K562 (cell line): ENCODE results near the gene CTSD. TPM values are rescaled to one million over a fixed set of nuclear protein-coding genes. Genes with fewer than 3 reads are reported as not detected.
A peak's percentile ranks its signal among the peaks of the same experiment; 100 is the strongest.

ENCODE experiments used
- ATAC-seq: fragments of 200-7000 bp; cut with Tn5 transposase; 3 replicates; pipeline ENCODE4 v1.9.1; 2020; ENCODE audit warnings: moderate library complexity
- BruUV-seq: library from RNA; stranded (reverse); fragments of 400-500 nt; replicated peaks from 2 replicates; lab custom pipeline; 2021; lab: Mats Ljungman, UMichigan
- CTCF ChIA-PET: fragments of 300-600 bp; formaldehyde crosslinking; extraction: SDS; loops from one replicate; lab custom pipeline; 2021; ENCODE audit warnings: low intra/inter-chr PET ratio; lab: Yijun Ruan, JAX
- POLR2A ChIA-PET: fragments of 300-600, 350-650 bp; sonication (Branson Sonifier 250); formaldehyde crosslinking; extraction: SDS; loops from one replicate; lab custom pipeline; 2021; ENCODE audit warnings: antibody characterized with exemption, inconsistent platforms; lab: Yijun Ruan, JAX
- DNase-seq, 4 experiments: peaks; one replicate each; pipeline versions ENCODE4 v3.0.0 to v3.0.0-alpha.2; 2011 to 2018; ENCODE audit warnings: low spot score in 3 of 4, mixed read lengths in 3 of 4; ENCODE audit errors: extremely low read depth in 1 of 4
- FAIRE-seq: peaks from 2 replicates; lab custom pipeline; 2011; peaks lifted over from hg19 to GRCh38; lab: Jason Lieb, UNC
- H2AFZ ChIP-seq: 2 replicates; pipeline ENCODE4 v1.6.0; 2011; ENCODE audit warnings: low read depth, low read length, control low read depth, inconsistent platforms
- H3K27ac ChIP-seq: fragments of 200-600 bp; 3 replicates; pipeline ENCODE4 v1.8.0; 2011; ENCODE audit warnings: low read depth, mild to moderate bottlenecking, control low read depth, inconsistent platforms, low read length, moderate library complexity, mixed read lengths; ENCODE audit errors: extremely low read depth
- H3K27me3 ChIP-seq, 2 experiments: fragments of 300-600 bp in 1 of 2; 2 replicates in 1 of 2; 3 replicates in 1 of 2; pipeline versions ENCODE4 v1.6.0 to v1.8.0; 2011; ENCODE audit warnings: inconsistent platforms in 2 of 2, low read length in 2 of 2, mild to moderate bottlenecking in 1 of 2, mixed read lengths in 1 of 2, moderate library complexity in 1 of 2; ENCODE audit not compliant: control insufficient read depth in 2 of 2, insufficient read depth in 2 of 2
- H3K36me3 ChIP-seq: fragments of 300-600 bp; 3 replicates; pipeline ENCODE4 v1.8.0; 2011; ENCODE audit warnings: mild to moderate bottlenecking, low read length, inconsistent platforms; ENCODE audit not compliant: control insufficient read depth, insufficient read depth
- H3K4me1 ChIP-seq, 2 experiments: fragments of 200-600 bp in 1 of 2; replicated peaks in 1 of 2; 2 replicates in 1 of 2; 3 replicates in 1 of 2; pipeline versions ENCODE4 v1.5.1 to v1.8.0; 2011; ENCODE audit warnings: inconsistent platforms in 2 of 2, low read length in 2 of 2, mild to moderate bottlenecking in 1 of 2, mixed read lengths in 1 of 2, moderate library complexity in 1 of 2; ENCODE audit not compliant: control insufficient read depth in 2 of 2, insufficient read depth in 2 of 2
- H3K4me2 ChIP-seq: 2 replicates; pipeline ENCODE4 v1.6.1; 2011; ENCODE audit warnings: low read length, control low read depth, inconsistent platforms, mixed read lengths; ENCODE audit not compliant: insufficient read depth
- H3K4me3 ChIP-seq: fragments of 200-600 bp; sonication (generic), shearing (Covaris generic); 2 replicates; pipeline ENCODE4 v1.5.1; 2016; ENCODE audit warnings: control low read depth, inconsistent platforms
- H3K79me2 ChIP-seq: fragments of 200-600 bp; 3 replicates; pipeline ENCODE4 v1.8.0; 2011; ENCODE audit warnings: low read length, inconsistent platforms; ENCODE audit not compliant: control insufficient read depth, insufficient read depth
- H3K9ac ChIP-seq, 2 experiments: 2 replicates each; pipeline versions ENCODE4 v1.6.0 to v1.6.1; 2011; ENCODE audit warnings: low read depth in 2 of 2, low read length in 2 of 2, control low read depth in 1 of 2, inconsistent platforms in 1 of 2, mild to moderate bottlenecking in 1 of 2, mixed read lengths in 1 of 2; ENCODE audit not compliant: insufficient read depth in 1 of 2
- H3K9me1 ChIP-seq: one replicate; pipeline ENCODE4 v1.6.0; 2011; ENCODE audit warnings: inconsistent platforms, mild to moderate bottlenecking, low read length, moderate library complexity; ENCODE audit not compliant: control insufficient read depth, insufficient read depth
- H3K9me3 ChIP-seq: replicated peaks from 2 replicates; pipeline ENCODE4 v1.5.1; 2011; ENCODE audit warnings: low read depth, low read length, inconsistent platforms; ENCODE audit not compliant: control insufficient read depth, insufficient read depth
- H4K20me1 ChIP-seq: replicated peaks from 2 replicates; pipeline ENCODE4 v1.6.1; 2011; ENCODE audit warnings: low read length, inconsistent platforms, mixed read lengths; ENCODE audit not compliant: control insufficient read depth, insufficient read depth
- DNMT1 ChIP-seq: fragments of 450-650 bp; IDR thresholded peaks from 2 replicates; pipeline ENCODE4 v1.6.1; 2016; ENCODE audit warnings: antibody characterized with exemption, mild to moderate bottlenecking
- EP400 ChIP-seq: fragments of 450-650 bp; IDR thresholded peaks from 2 replicates; pipeline ENCODE4 v1.6.1; 2017; ENCODE audit warnings: antibody characterized with exemption, mild to moderate bottlenecking, moderate library complexity
- KAT8 ChIP-seq: fragments of 450-650 bp; IDR thresholded peaks from 2 replicates; pipeline ENCODE4 v1.6.1; 2016; ENCODE audit warnings: low read depth, mild to moderate bottlenecking
- MNT ChIP-seq, 2 experiments: fragments of 450-650 bp; conservative IDR thresholded peaks; 2 replicates each; pipeline ENCODE4 v1.6.1; 2017; ENCODE audit warnings: mild to moderate bottlenecking in 2 of 2, moderate library complexity in 2 of 2
- NFE2 ChIP-seq: IDR thresholded peaks from 2 replicates; pipeline ENCODE4 v1.6.1; 2014; ENCODE audit warnings: antibody characterized with exemption, low read depth
- RFX7 ChIP-seq: fragments of 250-450 bp; sonication (Bioruptor Pico); IDR thresholded peaks from 2 replicates; pipeline ENCODE4 v1.5.1; 2021; ENCODE audit warnings: mild to moderate bottlenecking
- SETDB1 ChIP-seq: IDR thresholded peaks from one replicate; pipeline ENCODE4 v1.6.1; 2012; ENCODE audit warnings: low read length, control low read depth, inconsistent platforms
- SIRT6 ChIP-seq: IDR thresholded peaks from one replicate; pipeline ENCODE4 v1.6.1; 2012; ENCODE audit warnings: low read depth, mild to moderate bottlenecking, control low read depth, inconsistent platforms, low read length, moderate library complexity
- SNIP1 ChIP-seq: fragments of 450-650 bp; IDR thresholded peaks from 2 replicates; pipeline ENCODE4 v1.7.1; 2017; ENCODE audit warnings: low read depth, mild to moderate bottlenecking
- ZNF407 ChIP-seq: fragments of 450-650 bp; IDR thresholded peaks from 2 replicates; pipeline ENCODE4 v1.6.1; 2016; ENCODE audit warnings: low read depth
- ZNF57 ChIP-seq: fragments of 450-650 bp; formaldehyde crosslinking; IDR thresholded peaks from 2 replicates; pipeline ENCODE4 v1.4.0; 2020; ENCODE audit warnings: mild to moderate bottlenecking, moderate library complexity
- ZNF75A ChIP-seq: fragments of 450-650 bp; formaldehyde crosslinking; IDR thresholded peaks from 2 replicates; pipeline ENCODE4 v1.4.0; 2020; ENCODE audit warnings: mild to moderate bottlenecking
- WGBS: fragments of 100-300 bp; shearing (Covaris generic); methylation state at CpG from one replicate; pipeline ENCODE4 v1.1.6; 2016; ENCODE audit warnings: low coverage, mixed read lengths; ENCODE audit not compliant: insufficient coverage; ENCODE audit errors: missing lambda C conversion rate; 5-methylcytosine and 5-hydroxymethylcytosine counted together
- in situ Hi-C: fragments of 300-500 bp; cut with MboI; formaldehyde crosslinking; loops from 4 replicates; pipeline ENCODE4 v1.15.0; 2018; ENCODE audit warnings: inconsistent platforms, mixed read lengths
- intact Hi-C: fragments of 100-400 bp; cut with micrococcal nuclease; formaldehyde crosslinking; loops from 2 replicates; pipeline ENCODE4 v1.14.2; 2022
- polyA plus RNA-seq, 8 experiments: library from polyadenylated mRNA; depleted of rRNA in 4 of 8; stranded (reverse) in 5 of 8; unstranded in 3 of 8; fragments of >200 nt; fragmentation: Nextera tagmentation in 2 of 8; fragmentation: Illumina TruSeq in 1 of 8; extraction: Ambion mirVana in 2 of 8; extraction: Trizol in 1 of 8; gene quantifications; 2 replicates each; pipeline versions ENCODE4 v1.2.1 to v1.2.3, GENCODE V29; 2011 to 2014; ENCODE audit warnings: inconsistent platforms in 1 of 8, missing spikeins in 1 of 8
- total RNA-seq, 7 experiments: library from RNA; depleted of rRNA in 6 of 7; stranded (reverse); fragments of >200 nt in 6 of 7; fragmentation: Illumina TruSeq in 2 of 7; extraction: Trizol in 2 of 7; gene quantifications; 2 replicates each; pipeline versions ENCODE4 v1.2.1 to v1.2.3, GENCODE V29; 2011 to 2021; ENCODE audit warnings: low replicate concordance in 1 of 7

Gene CTSD
- total and polyA plus RNA-seq, 9 of the 15 experiments (the other 6 are each of a cell fraction or from before 2014, with no cell fraction given): 1.0 to 112 (median 40.9) TPM

- no peak overlapping the region for H3K27ac ChIP-seq
- ATAC-seq: peak; percentile 62
- peaks cover 39 to 83% of the 10 kb centered on the region in 2 experiments; a peak in 4 of 5 replicates for H3K27me3 ChIP-seq
- H3K9me3 ChIP-seq: no peaks in the 10 kb centered on the region
- 6% methylated on average over 20 of the region's 20 CpGs for WGBS
- peaks cover 8% of the 10 kb centered on the region; the same call in 1 of the 2 replicates for H4K20me1 ChIP-seq
- H3K36me3 ChIP-seq: no peaks in the 10 kb centered on the region
- peak overlapping the region; percentile 37; the same call in 1 of the 2 replicates for H3K4me2 ChIP-seq
- intact Hi-C loops (no loop called here), in situ Hi-C loops (no loop called here)
- peak overlapping the region in 1 of 2 experiments; percentile 68; a peak in 2 of 4 replicates for H3K9ac ChIP-seq
- peaks cover 8 to 58% of the 10 kb centered on the region in 2 experiments for H3K4me1 ChIP-seq
- H3K9me1 ChIP-seq: no peaks in the 10 kb centered on the region
- no TSS peak for BruUV-seq
- H3K4me3 ChIP-seq: no peak overlapping the region
- H2AFZ ChIP-seq: no peak overlapping the region
- FAIRE-seq: peak; percentile 84
- no peaks in the 10 kb centered on the region for H3K79me2 ChIP-seq
- ChIA-PET CTCF (no interaction called here), POLR2A (interaction anchor here (0.6 to 2.2 kb wide), 3 partner anchors 10 to 27 kb away, joined by 3 to 10 read pairs (median 4); no protein-coding TSS in a partner anchor)
- peak in 2 of 4 experiments; percentile 33 to 57 for DNase-seq
- TF ChIP-seq ZNF57 (CRISPR knock-in tag) (no peak), DNMT1 (no peak), SNIP1 (no peak), ZNF407 (no peak), RFX7 (CRISPR knock-in tag) (no peak), ZNF75A (CRISPR knock-in tag) (no peak), NFE2 (no peak), SIRT6 (no peak), KAT8 (no peak), EP400 (no peak), SETDB1 (no peak), MNT (conservative IDR thresholded peaks at IDR 0.05) (peak in 1 of 2 experiments; percentile 64; a peak in 1 of 4 replicates)
Observed at GRCh38 chr11:1782831-1783724, 19.4 kb upstream of the CTSD start.
